GM21423 (cell line): Measurements from ENCODE around the gene STAC2.

ENCODE experiments used
- ATAC-seq: cut with Tn5 transposase; IDR thresholded peaks from one replicate; pipeline ENCODE4 v1.9.1; 2021; ENCODE audit warnings: mild to moderate bottlenecking, moderate library complexity; ENCODE audit not compliant: unreplicated experiment

Gene STAC2

GRCh38 chr17:39210093-39210434 is 15.7 kb downstream of the STAC2 start:
- ATAC-seq = no peak

DNA sequence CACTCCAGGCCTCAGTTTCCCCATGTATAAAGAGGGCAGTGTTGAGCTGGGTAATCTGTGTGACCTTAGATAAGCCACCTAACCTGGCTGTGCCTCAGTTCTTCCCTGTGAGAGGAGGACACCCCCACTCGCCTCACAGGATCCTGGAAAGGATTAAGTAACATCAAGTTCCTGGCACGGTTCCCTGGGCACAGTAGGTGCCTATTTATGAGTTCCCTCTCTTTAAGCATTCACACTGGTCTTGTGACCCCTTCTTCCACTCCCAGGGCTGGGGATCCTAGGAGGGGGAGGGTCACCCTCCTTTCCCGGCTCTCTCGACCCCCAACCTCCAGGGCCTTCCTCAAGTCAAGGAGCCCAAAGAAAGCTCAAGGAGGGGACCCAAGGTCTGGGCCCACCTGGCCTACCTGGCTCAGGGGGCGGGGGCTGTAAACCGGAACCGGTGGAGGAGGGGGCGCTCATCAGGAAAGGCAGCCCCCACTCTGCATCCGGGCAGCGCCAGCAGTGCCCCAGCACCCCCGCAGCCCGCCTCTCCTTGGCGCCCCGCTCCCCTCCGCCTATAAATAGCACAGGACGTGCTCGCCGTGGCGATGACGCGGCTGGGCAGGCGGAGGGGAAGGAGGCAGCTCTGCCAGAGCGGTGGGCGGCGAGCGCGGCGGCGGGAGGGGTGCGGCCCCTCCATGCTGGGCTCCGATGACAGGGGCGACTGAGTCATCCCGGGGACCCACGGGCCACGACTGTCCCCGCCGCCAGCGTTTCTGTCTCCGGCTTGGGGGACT is 16.2 kb downstream of the STAC2 start:
- no peak for ATAC-seq

GRCh38 chr17:39208893-39209292 is 16.9 kb downstream of the STAC2 start:
- ATAC-seq = no peak

GRCh38 chr17:39208136-39208535 is 17.6 kb downstream of the STAC2 start:
- ATAC-seq = no peak

GRCh38 chr17:39205112-39205526 is 20.6 kb downstream of the STAC2 start:
- no peak for ATAC-seq

DNA sequence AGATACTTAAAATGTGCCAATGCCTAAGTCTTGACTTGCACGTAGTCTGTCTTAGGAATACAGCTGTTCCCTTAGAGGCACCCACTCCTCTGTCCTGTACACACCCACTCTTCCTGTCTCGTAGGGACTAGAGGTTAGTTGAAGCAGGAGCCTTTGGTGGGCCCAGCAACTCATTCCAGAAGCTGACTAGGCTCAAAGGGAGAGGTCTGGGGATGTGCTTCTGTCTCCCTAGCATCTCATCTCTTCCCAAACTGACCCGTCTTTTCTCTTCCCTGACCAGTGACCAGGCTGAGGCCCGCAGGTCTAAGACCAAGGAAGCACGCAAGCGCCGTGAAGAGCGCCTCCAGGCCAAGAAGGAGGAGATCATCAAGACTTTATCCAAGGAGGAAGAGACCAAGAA is 21.5 kb downstream of the STAC2 start:
- no peak for ATAC-seq

DNA sequence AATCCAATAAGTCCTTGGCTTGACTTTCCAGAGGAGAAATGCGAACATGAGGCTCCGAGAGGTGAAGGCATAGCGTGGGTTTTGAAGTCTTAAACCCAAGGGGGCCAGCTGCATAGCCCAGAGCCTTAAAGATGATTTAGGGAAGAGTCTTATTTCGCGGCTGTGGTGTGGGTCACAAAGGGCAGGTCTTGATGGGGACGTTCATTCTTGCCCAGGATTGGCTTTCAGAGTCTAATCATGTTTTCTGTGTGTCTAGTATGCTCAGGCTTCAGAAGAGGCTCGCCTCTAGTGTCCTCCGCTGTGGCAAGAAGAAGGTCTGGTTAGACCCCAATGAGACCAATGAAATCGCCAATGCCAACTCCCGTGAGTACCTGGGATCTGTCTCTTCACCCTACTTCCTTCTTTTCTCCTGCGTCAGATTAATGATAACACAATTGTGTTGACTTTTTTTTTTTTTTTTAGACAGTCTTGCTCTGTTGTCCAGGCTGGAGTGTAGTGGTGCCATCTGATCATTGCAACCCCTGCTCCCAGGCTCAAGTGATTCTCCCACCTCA is 24.7 kb downstream of the STAC2 start:
- no peak for ATAC-seq

DNA sequence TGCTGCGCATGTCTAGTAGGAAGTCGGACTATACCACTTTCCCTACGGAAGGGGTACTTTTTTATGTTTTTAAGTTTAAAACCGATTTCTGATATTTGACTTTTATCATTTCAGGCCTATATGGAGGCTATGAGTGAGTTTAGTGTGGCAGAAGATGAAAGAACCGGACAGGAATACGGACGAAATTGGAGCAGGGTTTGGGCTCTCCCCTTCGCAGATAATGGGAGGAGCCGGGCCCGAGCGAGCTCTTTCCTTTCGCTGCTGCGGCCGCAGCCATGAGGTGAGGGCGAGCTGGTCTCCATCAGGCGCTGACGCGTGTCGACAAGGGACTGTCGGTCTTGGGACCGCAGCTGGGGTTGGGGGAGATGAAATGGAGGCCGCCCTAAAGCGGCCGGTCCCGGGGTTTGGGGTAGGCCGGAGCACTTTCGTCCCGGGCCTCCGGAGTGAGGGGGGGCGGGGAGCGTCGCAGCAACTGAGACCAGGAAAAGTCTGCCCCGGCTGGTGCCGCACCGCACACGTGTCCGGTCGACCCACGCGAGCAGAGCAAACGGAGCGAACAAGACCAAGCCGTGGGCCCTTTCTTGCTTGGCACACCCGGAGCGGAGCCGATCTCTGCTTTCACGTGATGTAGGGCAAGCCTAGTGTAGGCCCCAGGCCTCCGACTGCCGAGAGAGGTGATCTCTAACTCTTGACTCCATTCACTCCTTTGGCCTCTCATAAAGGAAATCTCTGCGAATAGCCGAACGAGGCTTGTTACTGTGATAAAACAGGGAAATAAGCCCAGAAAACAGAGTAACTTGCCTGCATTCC is 25.5 kb downstream of the STAC2 start, which contains the start of gene RPL19:
Gene RPL19, plus strand, starts transcription at position 214 of the 810 bp plus-strand sequence. Its CDS starts 62 bp downstream, at position 276.
- ATAC-seq = peak; percentile 54

- peak; percentile 71 for ATAC-seq
These were observed 26.0 kb downstream of the STAC2 start for GRCh38 chr17:39199820-39200069.

- no peak for ATAC-seq
These were observed 27.6 kb downstream of the STAC2 start for GRCh38 chr17:39198186-39198566.

DNA sequence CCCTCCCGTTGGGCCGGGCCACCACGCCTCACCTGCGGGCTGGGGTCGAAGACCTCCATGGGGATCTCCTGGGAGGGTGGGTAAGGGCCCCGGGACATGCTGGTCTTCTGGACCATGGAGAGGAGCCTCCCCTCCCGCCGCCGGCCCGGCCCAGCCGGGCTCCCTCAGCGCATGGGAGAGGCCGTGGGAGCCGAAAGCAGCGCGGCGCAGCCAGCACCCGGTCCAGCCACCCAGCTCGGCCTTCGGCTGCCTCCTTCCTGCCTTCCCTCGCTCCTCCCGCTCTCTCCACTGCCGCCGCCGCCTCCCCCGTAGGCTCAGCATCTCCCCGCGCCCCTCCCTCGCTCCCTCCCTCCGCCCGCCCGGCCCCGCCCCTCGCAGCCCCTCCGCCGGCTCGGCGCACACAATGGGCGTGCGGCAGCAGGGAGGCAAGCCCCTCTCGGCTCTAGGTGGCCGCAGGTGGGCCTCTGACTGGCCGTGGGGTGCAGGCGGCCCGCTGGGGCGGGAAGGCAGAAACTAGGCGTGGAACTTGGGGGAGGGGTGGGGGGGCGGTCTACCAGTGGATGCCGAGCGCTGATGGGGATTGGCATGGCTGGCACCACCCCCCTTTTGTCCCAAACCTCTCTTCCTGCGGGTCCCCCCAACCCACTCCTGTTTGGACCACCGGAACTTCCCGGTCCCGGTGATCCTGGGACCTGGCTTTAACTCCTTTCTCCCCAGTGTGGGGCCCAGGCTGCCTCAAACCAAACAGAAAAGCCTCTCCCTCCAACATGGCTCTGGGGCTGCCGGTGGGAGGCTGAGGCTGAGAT is 28.2 kb downstream of the STAC2 start, which contains the start of gene CACNB1:
Gene CACNB1, minus strand, starts transcription at position 290 of the 806 bp plus-strand sequence. Its CDS starts 174 bp downstream, at position 116.
- peak; percentile 36 for ATAC-seq

- ATAC-seq = no peak
These were observed 28.9 kb downstream of the STAC2 start for GRCh38 chr17:39196808-39197291.

GRCh38 chr17:39196241-39196807 is 29.4 kb downstream of the STAC2 start:
- no peak for ATAC-seq

DNA sequence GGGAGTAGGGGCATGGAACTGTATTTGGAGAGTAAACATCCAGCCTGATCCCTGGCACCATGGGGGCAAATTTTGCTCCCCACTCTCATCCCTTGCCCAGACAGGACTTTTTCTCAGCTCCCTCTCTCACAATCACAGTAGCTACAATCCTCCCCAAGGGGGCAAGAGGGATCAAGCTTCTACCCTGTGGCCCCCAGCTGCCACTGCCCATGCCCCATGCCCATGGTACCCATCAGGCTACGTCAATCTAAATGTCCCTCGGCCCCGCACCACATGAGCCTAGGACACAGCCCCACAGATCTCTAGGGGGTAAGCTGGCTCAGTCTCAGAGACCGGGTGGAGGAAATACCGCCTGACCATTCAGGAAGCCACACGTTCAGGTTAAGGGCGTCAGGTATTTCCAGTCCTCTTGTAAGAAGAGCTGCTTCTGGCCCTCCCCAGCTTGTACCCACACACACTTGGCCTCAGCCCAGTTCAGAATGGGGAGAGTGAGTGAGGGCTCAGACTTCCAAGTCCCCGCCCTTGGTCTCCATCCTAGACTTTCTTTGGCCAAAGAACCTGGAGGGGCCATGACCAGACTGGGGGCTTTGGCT is 30.1 kb downstream of the STAC2 start:
- ATAC-seq = no peak

DNA sequence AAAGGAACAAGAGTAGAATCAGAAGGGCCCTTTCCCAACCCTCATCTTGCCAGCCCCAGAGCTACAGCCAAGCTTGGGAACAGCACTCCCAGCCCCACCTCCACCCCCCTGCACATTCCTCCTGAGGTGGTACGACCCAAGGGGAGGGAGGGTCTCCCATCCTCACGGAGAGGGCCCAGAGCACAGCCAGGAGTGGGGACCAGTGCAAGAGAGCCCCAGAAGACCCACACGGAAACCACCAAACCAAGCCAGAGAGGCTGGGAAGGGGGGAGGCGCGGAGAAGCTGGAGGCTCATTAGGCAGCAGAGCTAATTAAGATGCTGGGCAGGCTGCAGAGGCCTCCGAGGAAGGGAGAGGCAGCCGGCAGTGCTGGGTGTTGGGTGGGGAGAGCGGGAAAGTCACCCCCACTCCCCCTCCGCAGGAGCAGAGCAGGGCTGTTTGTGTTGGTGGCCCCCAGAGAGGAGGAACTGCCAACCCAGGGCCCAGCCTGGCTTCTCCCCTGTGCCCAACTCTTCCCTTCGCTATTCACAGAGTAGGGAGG is 30.7 kb downstream of the STAC2 start:
- ATAC-seq = no peak

- ATAC-seq = no peak
These were observed 31.4 kb downstream of the STAC2 start for GRCh38 chr17:39194089-39194984.

DNA sequence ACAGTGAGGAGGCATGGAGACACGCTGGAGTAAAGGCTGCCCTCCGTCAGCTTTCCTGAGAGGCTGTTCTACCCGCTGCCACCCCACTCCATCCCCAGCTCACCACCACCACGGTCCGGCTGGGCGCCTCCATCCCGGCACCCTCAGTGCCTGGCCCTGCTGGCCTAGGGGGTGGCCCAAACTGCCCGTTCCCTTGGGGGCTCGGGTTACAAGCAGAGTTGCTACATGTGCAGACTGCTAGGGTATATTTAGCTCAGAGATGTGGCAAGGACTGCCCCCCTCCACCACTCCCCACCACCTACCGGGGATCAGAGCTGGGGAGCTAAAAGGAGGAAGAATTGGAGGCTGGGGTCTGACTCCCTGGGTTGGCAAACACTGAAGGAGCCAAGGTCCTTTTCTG is 32.4 kb downstream of the STAC2 start:
- ATAC-seq = no peak

- ATAC-seq = no peak
These were observed 32.8 kb downstream of the STAC2 start for GRCh38 chr17:39192901-39193300.
